ENCODE results near the gene TSPEAR.

Gene TSPEAR

GRCh38 chr21:44466351-44466954 is 244.9 kb downstream of the TSPEAR start:
- TF ChIP-seq FOXA1 (IDR thresholded peaks at IDR 0.05) (no peak), NFRKB (IDR thresholded peaks at IDR 0.05) (no peak)
- ChIA-PET CTCF (no interaction called here), POLR2A (no interaction called here)
- DNase-seq (ENCODE audit: extremely low spot score) = no peak

GRCh38 chr21:44464351-44464750 is 247.0 kb downstream of the TSPEAR start:
- ChIA-PET CTCF (no interaction called here), POLR2A (no interaction called here)

GRCh38 chr21:44463724-44464123 is 247.6 kb downstream of the TSPEAR start:
- DNase-seq (ENCODE audit: extremely low spot score) = no peak
- ChIA-PET POLR2A (no interaction called here), CTCF (no interaction called here)
- TF ChIP-seq FOXK2 (IDR thresholded peaks at IDR 0.05) = no peak
- TF ChIP-seq ARNT (IDR thresholded peaks at IDR 0.05) = no peak
- TF ChIP-seq CTBP1 (IDR thresholded peaks at IDR 0.05; ENCODE audit: borderline replicate concordance) = no peak
- TF ChIP-seq TARDBP (IDR thresholded peaks at IDR 0.05) = no peak
- TF ChIP-seq LEF1 (IDR thresholded peaks at IDR 0.05; ENCODE audit: borderline replicate concordance) = no peak
- TF ChIP-seq SUZ12 (IDR thresholded peaks at IDR 0.05) = no peak
- no peak for TF ChIP-seq FOXA1 (IDR thresholded peaks at IDR 0.05)
- no peak for TF ChIP-seq PKNOX1 (IDR thresholded peaks at IDR 0.05)
- TF ChIP-seq L3MBTL2 (conservative IDR thresholded peaks at IDR 0.05) = no peak
- no peak for TF ChIP-seq ZNF384 (IDR thresholded peaks at IDR 0.05)
- no peak for TF ChIP-seq ELF4 (IDR thresholded peaks at IDR 0.05)
- no peak for TF ChIP-seq BHLHE40 (IDR thresholded peaks at IDR 0.05; ENCODE audit: borderline replicate concordance)
- no peak for TF ChIP-seq SP1 (IDR thresholded peaks at IDR 0.05)
- no peak for TF ChIP-seq NFRKB (IDR thresholded peaks at IDR 0.05)
- no peak for TF ChIP-seq HDGF (IDR thresholded peaks at IDR 0.05; ENCODE audit: borderline replicate concordance)
- no peak for TF ChIP-seq FOXM1 (IDR thresholded peaks at IDR 0.05; ENCODE audit: borderline replicate concordance)

More at GRCh38 chr21:44464351-44464750, 247.0 kb downstream of the TSPEAR start:
- TF ChIP-seq ELF4 (IDR thresholded peaks at IDR 0.05) (no peak), PKNOX1 (IDR thresholded peaks at IDR 0.05) (no peak)
- no peak for DNase-seq (ENCODE audit: extremely low spot score)

- no peak for DNase-seq (ENCODE audit: extremely low spot score)
- TF ChIP-seq NFRKB (IDR thresholded peaks at IDR 0.05) (no peak), ZNF384 (IDR thresholded peaks at IDR 0.05) (no peak), FOXA1 (IDR thresholded peaks at IDR 0.05) (no peak), LEF1 (IDR thresholded peaks at IDR 0.05; ENCODE audit: borderline replicate concordance) (no peak), ARNT (IDR thresholded peaks at IDR 0.05) (no peak)
- ChIA-PET CTCF (interaction anchor here (0.6 kb wide), 1 partner anchor 1029 kb away, joined by 3 read pairs; no protein-coding TSS in a partner anchor), POLR2A (no interaction called here)
Observed at GRCh38 chr21:44462834-44463200, 248.6 kb downstream of the TSPEAR start.

GRCh38 chr21:44462086-44462833 is 249.1 kb downstream of the TSPEAR start:
- POLR2A ChIA-PET = no interaction called here
- no peak for DNase-seq (ENCODE audit: extremely low spot score)
- CTCF ChIA-PET = interaction anchor here (0.6 kb wide), 1 partner anchor 1029 kb away, joined by 3 read pairs; no protein-coding TSS in a partner anchor
- TF ChIP-seq BHLHE40 (IDR thresholded peaks at IDR 0.05; ENCODE audit: borderline replicate concordance) = no peak
- no peak for TF ChIP-seq SUZ12 (IDR thresholded peaks at IDR 0.05)
- no peak for TF ChIP-seq L3MBTL2 (conservative IDR thresholded peaks at IDR 0.05)
- no peak for TF ChIP-seq FOXM1 (IDR thresholded peaks at IDR 0.05; ENCODE audit: borderline replicate concordance)
- no peak for TF ChIP-seq ARNT (IDR thresholded peaks at IDR 0.05)
- no peak for TF ChIP-seq HDGF (IDR thresholded peaks at IDR 0.05; ENCODE audit: borderline replicate concordance)
- TF ChIP-seq ZNF384 (IDR thresholded peaks at IDR 0.05) = no peak
- no peak for TF ChIP-seq ELF4 (IDR thresholded peaks at IDR 0.05)
- TF ChIP-seq SP1 (IDR thresholded peaks at IDR 0.05) = no peak
- TF ChIP-seq PKNOX1 (IDR thresholded peaks at IDR 0.05) = no peak
- TF ChIP-seq TARDBP (IDR thresholded peaks at IDR 0.05) = no peak
- no peak for TF ChIP-seq FOXA1 (IDR thresholded peaks at IDR 0.05)

- TF ChIP-seq FOXA1 (IDR thresholded peaks at IDR 0.05) = no peak
- TF ChIP-seq LEF1 (IDR thresholded peaks at IDR 0.05; ENCODE audit: borderline replicate concordance) = no peak
- TF ChIP-seq TARDBP (IDR thresholded peaks at IDR 0.05) = no peak
- no peak for TF ChIP-seq NFRKB (IDR thresholded peaks at IDR 0.05)
- TF ChIP-seq ELF4 (IDR thresholded peaks at IDR 0.05) = no peak
- TF ChIP-seq L3MBTL2 (conservative IDR thresholded peaks at IDR 0.05) = no peak
- TF ChIP-seq SP1 (IDR thresholded peaks at IDR 0.05) = no peak
- TF ChIP-seq BHLHE40 (IDR thresholded peaks at IDR 0.05; ENCODE audit: borderline replicate concordance) = no peak
- TF ChIP-seq CTBP1 (IDR thresholded peaks at IDR 0.05; ENCODE audit: borderline replicate concordance) = no peak
- no peak for TF ChIP-seq SUZ12 (IDR thresholded peaks at IDR 0.05)
- TF ChIP-seq ARNT (IDR thresholded peaks at IDR 0.05) = no peak
- TF ChIP-seq FOXK2 (IDR thresholded peaks at IDR 0.05) = no peak
- TF ChIP-seq ZNF384 (IDR thresholded peaks at IDR 0.05) = no peak
- TF ChIP-seq FOXM1 (IDR thresholded peaks at IDR 0.05; ENCODE audit: borderline replicate concordance) = no peak
- no peak for TF ChIP-seq PKNOX1 (IDR thresholded peaks at IDR 0.05)
- ChIA-PET POLR2A (no interaction called here), CTCF (interaction anchor here (0.7 kb wide), 1 partner anchor 19 kb away, joined by 3 read pairs; no protein-coding TSS in a partner anchor)
- no peak for DNase-seq (ENCODE audit: extremely low spot score)
Observed at GRCh38 chr21:44461464-44462001, 249.8 kb downstream of the TSPEAR start.

Data from HEK293T (cell line).